HG03520 (cell line): ENCODE data around the gene SVOPL.

ENCODE experiments used
- ATAC-seq: cut with Tn5 transposase; IDR thresholded peaks from one replicate; pipeline ENCODE4 v1.9.1; 2021; ENCODE audit warnings: mild to moderate bottlenecking, moderate library complexity; ENCODE audit not compliant: unreplicated experiment

SVOPL gene

DNA sequence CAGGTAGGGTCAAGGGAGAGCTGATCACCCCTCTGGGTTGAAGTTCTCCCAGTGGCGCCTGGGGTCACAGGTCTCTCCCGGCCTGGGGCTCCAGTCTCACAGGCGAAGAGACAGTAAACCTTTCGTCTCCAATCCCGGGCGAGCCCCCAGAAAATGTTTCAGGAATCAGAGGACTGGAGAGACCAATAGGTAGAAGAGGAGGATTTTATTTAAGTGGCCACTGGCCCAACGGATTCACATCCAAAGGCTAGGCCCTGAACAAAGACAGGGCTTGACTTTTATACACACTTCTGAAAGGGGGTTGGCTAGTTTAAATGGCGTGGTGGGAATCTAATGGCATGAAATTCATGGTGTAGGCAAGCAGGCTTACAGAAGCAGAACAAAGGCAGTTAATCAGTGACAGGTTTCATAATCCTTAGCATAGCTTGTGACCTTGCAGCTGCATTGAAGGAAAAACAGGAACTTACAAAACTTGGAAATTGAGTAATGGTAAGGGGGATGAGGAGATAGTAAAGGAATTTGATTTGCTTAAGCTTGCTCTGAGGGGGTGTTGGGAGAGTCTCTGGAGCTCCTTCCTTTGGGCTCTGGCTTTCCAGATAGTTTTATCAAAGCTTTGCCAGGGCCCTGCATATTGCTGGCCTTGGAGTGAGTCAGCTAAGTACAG lies 135.6 kb downstream of the SVOPL start:
- no peak for ATAC-seq

DNA sequence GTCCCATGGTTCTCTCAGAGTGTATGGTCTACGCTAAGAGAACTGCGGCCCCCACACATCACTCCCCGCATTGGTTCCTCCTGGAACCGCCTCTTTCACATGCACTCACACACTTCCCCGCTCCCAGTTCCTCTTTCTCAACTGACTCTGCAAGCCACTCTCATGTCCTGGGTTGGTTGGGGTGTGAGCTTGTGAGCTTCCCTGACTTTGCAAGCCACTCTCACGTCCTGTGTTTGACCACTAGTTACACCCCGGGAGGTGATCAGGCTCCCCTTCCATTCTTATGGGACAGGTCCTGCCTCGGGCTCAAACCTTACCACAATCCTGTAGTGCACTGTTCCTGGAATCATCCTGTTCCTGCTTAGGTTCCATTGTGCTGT lies 136.1 kb downstream of the SVOPL start:
- ATAC-seq: no peak

DNA sequence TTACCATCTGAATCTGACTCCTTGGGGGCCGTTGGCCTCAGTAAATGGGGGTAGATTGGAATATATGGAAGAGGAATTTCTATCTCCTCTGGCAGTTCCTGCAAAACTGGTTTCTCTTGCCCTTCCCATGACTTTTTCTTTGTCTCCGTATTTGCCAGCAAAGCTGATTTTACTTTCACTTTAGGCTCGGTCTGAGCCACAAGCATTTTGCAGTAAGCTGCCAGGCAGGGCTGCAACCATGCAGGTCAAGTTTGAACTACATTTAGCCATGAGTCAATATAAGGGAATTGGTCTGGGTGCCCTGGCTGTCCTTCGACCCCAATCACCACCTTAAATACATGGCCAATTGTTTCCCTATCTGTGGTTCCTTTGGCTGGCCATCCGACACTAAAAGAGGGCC lies 136.8 kb downstream of the SVOPL start:
- ATAC-seq: no peak

DNA sequence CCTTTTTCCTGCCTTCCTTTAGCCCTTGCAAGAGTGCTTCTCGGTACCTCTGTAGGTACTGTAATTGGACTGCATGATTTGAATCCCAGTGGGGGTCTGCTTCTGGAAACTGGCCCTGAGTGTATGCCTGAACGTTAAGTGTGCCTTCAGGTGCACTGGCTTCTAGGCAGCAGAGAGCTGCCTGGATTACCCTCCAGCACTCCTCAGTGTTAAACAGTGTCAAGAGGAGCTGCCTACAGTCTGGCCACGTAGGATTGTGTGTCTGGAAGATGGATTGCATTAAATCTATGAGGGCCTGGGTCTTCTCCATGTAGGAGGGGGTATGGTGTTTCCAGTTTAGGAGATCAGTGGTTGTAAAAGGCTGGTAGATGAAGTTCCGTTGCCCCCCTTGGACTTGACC lies 137.4 kb downstream of the SVOPL start:
- no peak for ATAC-seq

- ATAC-seq: no peak
These were observed 141.7 kb downstream of the SVOPL start for GRCh38 chr7:138559448-138559847.

GRCh38 chr7:138556771-138557484 lies 144.2 kb downstream of the SVOPL start:
- ATAC-seq: no peak

DNA sequence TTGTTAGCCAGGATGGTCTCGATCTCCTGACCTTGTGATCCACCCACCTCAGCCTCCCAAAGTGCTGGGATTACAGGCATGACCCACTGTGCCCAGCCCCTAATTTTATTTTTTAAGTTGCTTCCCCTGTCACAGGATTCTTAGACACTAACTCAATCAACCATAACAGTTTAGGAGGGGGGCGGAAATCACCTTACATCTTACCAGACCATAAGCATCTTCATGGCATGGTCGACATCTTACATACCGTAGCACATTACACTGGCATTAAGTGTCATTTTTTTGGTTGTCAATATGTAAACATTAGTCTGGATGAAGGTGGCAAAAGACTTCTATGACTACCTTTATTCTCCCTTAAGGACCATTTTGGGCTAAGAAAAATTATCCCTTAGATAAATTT lies 145.5 kb downstream of the SVOPL start:
- no peak for ATAC-seq

DNA sequence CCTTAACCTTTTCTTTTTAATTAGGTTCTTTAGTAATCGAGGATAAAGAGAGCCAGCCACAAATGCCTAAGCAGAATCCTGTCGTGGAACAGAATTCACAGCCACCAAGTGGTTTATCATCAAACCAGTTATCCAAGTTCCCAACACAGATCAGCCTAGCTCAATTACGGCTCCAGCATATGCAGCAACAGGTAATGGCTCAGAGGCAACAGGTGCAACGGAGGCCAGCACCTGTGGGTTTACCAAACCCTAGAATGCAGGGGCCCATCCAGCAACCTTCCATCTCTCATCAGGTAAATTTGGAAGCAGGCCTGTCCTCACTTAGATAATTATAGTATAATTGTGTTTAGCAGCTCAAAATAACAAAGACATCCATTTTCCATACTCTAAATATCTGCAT lies 146.5 kb downstream of the SVOPL start:
- ATAC-seq: no peak

DNA sequence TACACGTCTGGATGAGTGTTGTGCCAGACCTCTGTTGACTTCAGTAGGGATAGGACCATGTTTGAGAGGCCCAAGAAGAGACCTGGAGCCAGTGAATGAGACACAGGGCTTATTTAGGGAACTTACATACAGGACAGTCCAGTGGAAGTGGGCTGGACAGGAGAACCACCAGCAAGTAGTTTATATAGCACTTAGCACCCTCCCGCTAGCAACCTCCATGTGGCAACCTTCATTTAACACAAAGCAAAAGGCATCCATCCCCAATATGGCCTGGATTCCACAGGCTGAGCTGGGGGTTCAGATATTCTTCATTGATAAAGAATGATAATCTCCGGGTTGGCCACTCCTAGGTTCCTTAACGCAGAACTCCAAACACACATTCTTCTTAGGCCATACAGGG lies 147.4 kb downstream of the SVOPL start:
- no peak for ATAC-seq

DNA sequence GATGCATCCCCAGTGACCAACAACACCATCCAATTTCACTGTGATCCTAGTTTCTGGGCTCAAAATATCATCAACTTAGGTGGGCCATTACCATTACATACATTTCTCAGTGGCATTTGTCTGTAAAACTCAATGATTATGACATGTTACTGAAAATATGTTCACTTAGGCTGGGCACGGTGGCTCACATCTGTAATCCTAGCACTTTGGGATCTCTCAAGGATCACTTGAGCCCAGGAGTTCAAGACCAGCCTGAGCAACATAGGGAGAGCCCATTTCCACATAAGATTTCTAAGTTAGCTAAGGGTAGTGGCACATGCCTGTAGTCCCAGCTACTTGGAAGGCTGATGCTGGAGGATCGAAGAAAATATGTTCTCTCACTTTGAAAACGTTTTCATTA lies 150.1 kb downstream of the SVOPL start:
- no peak for ATAC-seq

GRCh38 chr7:138550337-138550736 lies 150.8 kb downstream of the SVOPL start:
- no peak for ATAC-seq

DNA sequence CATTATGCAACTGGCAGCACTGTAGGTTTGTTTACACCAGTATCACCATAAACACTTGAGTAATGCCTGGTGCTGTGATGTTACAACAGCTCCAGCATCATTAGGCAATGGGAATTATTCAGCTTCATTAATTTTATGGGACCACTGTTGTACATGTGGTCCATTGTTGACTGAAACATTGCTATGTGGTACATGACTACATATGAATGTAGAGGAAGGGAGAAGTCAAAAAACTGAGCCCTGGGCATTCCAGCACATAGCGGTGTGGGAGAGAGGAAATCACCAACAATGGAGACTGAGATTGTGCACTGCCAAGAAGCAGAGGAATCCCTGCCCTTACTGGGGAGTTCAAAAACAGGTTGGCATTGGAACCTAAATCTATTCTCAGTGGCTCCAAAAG lies 152.1 kb downstream of the SVOPL start:
- ATAC-seq: no peak

DNA sequence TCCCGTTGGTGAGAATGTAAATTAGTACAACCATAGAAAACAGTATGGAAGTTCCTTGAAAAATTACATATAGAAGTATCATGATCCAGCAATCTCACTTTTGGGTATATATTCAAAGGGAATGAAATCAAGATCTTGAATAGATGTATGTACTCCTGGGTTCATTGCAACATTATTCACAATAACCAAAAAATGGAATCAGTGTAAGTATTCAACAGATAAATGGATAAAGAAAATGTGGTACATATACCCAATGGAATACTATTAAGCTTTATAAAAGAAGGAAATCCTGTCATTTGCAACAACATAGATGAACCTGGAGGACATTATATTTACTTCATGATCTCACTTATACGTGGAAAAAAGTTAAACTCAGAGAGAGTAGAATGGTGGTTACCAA lies 154.3 kb downstream of the SVOPL start:
- ATAC-seq: no peak

- ATAC-seq: no peak
These were observed 155.0 kb downstream of the SVOPL start for GRCh38 chr7:138546064-138546619.

DNA sequence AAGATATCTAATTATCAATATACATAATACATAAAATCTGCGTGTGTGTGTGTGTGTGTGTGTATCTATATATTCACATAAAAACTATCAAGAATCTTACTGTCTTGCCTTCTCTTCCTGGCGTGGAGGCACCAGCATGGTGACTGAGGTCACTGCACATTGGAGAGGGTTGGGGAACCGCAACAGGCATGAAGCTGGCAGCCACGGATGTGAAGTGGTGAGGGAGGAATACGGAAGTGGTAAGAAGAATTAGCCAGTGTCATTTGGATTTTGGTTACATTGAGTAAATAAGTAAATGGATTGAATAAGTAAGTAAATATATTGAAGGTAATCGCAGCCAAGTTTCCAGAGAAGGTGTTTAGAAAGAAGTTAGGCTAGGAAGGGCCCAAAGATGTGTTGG lies 156.0 kb downstream of the SVOPL start:
- no peak for ATAC-seq
